T-helper 1 cell (primary cell): ENCODE data around the gene EDDM3A.

Experiments
- DNase-seq, 5 donors: peaks; one replicate each; pipeline ENCODE4 v3.0.0-alpha.2; 2012 to 2020

Gene EDDM3A

GRCh38 chr14:20790464-20791116, 44.9 kb downstream of the EDDM3A start:
- no peak for DNase-seq

GRCh38 chr14:20791187-20791586, 45.5 kb downstream of the EDDM3A start:
- no peak for DNase-seq

- DNase-seq: no peak
Observed at GRCh38 chr14:20791597-20791996, 45.9 kb downstream of the EDDM3A start.

- DNase-seq: peak in 1 of 5 donors; percentile 56
Observed at GRCh38 chr14:20792556-20792955, 46.9 kb downstream of the EDDM3A start.

GRCh38 chr14:20794644-20795369, 49.1 kb downstream of the EDDM3A start:
- no peak for DNase-seq

- DNase-seq: no peak
Observed at GRCh38 chr14:20797164-20797563, 51.5 kb downstream of the EDDM3A start.
